Esophagus squamous epithelium (tissue), 5 donors: ENCODE measurements around the gene CLUH. TPM values are rescaled to one million over a fixed set of nuclear protein-coding genes. Genes with fewer than 3 reads are reported as not detected.

ENCODE experiments used
- DNase-seq: peaks from one replicate; lab custom pipeline; 2025; lab: John Stamatoyannopoulos, UW
- H3K27ac ChIP-seq, 4 donors: fragments of 200-600 bp; sonication (generic); one replicate each; pipeline ENCODE4 v1.5.1; 2016 to 2019; ENCODE audit warnings: mild to moderate bottlenecking in 1 of 4
- H3K27me3 ChIP-seq, 4 donors: fragments of 200-600 bp; sonication (generic); 1 replicate in 3 of 4; 2 replicates in 1 of 4; pipeline versions ENCODE4 v1.5.1 to v1.6.0; 2017 to 2021; ENCODE audit warnings: antibody characterized with exemption in 1 of 4
- H3K36me3 ChIP-seq, 3 donors: fragments of 200-600 bp; sonication (generic); one replicate each; pipeline ENCODE4 v1.5.1; 2016 to 2019
- H3K4me1 ChIP-seq, 3 donors: fragments of 200-600 bp; sonication (generic); one replicate each; pipeline ENCODE4 v1.5.1; 2017 to 2019
- H3K4me3 ChIP-seq, 4 donors: fragments of 200-600 bp; sonication (generic); 1 replicate in 3 of 4; 2 replicates in 1 of 4; pipeline ENCODE4 v1.5.1; 2016 to 2019; ENCODE audit warnings: mild to moderate bottlenecking in 2 of 4, moderate library complexity in 1 of 4
- H3K9me3 ChIP-seq, 3 donors: fragments of 200-600 bp; sonication (generic); one replicate each; pipeline ENCODE4 v1.5.1; 2016 to 2019
- CTCF ChIP-seq, 6 experiments: fragments of 450-650 bp in 4 of 6; fragments of 200-600 bp in 2 of 6; sonication (generic) in 2 of 6; IDR thresholded peaks; one replicate each; pipeline ENCODE4 v1.5.1; 2016 to 2019; ENCODE audit warnings: antibody characterized with exemption in 6 of 6, mild to moderate bottlenecking in 4 of 6, moderate library complexity in 4 of 6
- POLR2A ChIP-seq, 4 donors: fragments of 450-650 bp; IDR thresholded peaks; one replicate each; pipeline ENCODE4 v1.6.1; 2017; ENCODE audit warnings: antibody characterized with exemption in 4 of 4, mild to moderate bottlenecking in 4 of 4, moderate library complexity in 3 of 4
- WGBS, 2 donors: methylation state at CpG; one replicate each; pipeline ENCODE4 v1.1.5; 2018; 5-methylcytosine and 5-hydroxymethylcytosine counted together
- intact Hi-C: fragments of 100-400 bp; cut with DNase I; formaldehyde crosslinking; loops from one replicate; pipeline ENCODE4 v1.15.0; 2022
- total RNA-seq, 4 donors: library from RNA; depleted of rRNA; stranded (reverse); fragments of >200 nt; gene quantifications; one replicate each; pipeline ENCODE4 v1.1.0, GENCODE V29; 2016
- donor health status: DM: yes; HTN: yes; CAD: no.

The CLUH gene
- 100 to 1,000 TPM in 3 of 4 donors, 10 to 100 TPM in 1; 89.2 to 164 (median 136) TPM for total RNA-seq

- Histone ChIP-seq H3K27ac (peak within 1 kb of the TSS; percentile 91 to 96 (median 92)), H3K4me1 (peaks cover 48 to 66% (median 54%) of the 10 kb centered on the region in 3 donors)
- intact Hi-C loops: no loop called here
These were observed at the start of gene CLUH for GRCh38 chr17:2711608-2712299. Gene CLUH, minus strand, starts transcription at chr17:2711764. Its CDS starts 103 bp downstream, at chr17:2711661.

GRCh38 chr17:2758870-2759269 is 47.3 kb upstream of the CLUH start:
- intact Hi-C loops: no loop called here
- no peak for DNase-seq
- WGBS, 2 donors: 64 to 67% methylated on average over 4 of the region's 4 CpGs
- no peaks in the 10 kb centered on the region for H3K36me3 ChIP-seq
- no peaks in the 10 kb centered on the region for H3K9me3 ChIP-seq
- TF ChIP-seq POLR2A (IDR thresholded peaks at IDR 0.05): no peak
- TF ChIP-seq CTCF (IDR thresholded peaks at IDR 0.05): no peak
- H3K27me3 ChIP-seq: peaks cover 5 to 99% (median 8%) of the 10 kb centered on the region in 4 donors
- peaks cover 4 to 15% (median 11%) of the 10 kb centered on the region in 3 donors for H3K4me1 ChIP-seq
- no peak overlapping the region for H3K4me3 ChIP-seq
- no peak overlapping the region for H3K27ac ChIP-seq

More at GRCh38 chr17:2711608-2712299, at the start of gene CLUH:
- TF ChIP-seq POLR2A (IDR thresholded peaks at IDR 0.05) (peak in 3 of 4 donors; percentile 62 to 81 (median 79)), CTCF (IDR thresholded peaks at IDR 0.05) (no peak)
- peak; percentile 70 for DNase-seq
- Histone ChIP-seq H3K27me3 (no peaks in the 10 kb centered on the region), H3K9me3 (no peaks in the 10 kb centered on the region), H3K4me3 (peak within 1 kb of the TSS; percentile 84 to 99 (median 94)), H3K36me3 (peaks cover 0 to 3% (median 0%) of the 10 kb centered on the region in 3 donors)
- WGBS, 2 donors: 20% methylated on average over 1 of the region's 76 CpGs; no CpG with 5 or more reads in 1 of the 2 donors

GRCh38 chr17:2755891-2756724 is 44.5 kb upstream of the CLUH start:
- intact Hi-C loops: no loop called here
- WGBS, 2 donors: 0 to 2% methylated on average over 1 to 23 of the region's 46 CpGs
- DNase-seq: no peak
- peaks cover 5 to 100% (median 8%) of the 10 kb centered on the region in 4 donors for H3K27me3 ChIP-seq
- no peak for TF ChIP-seq CTCF (IDR thresholded peaks at IDR 0.05)
- TF ChIP-seq POLR2A (IDR thresholded peaks at IDR 0.05): no peak
- H3K9me3 ChIP-seq: no peaks in the 10 kb centered on the region
- no peak overlapping the region for H3K27ac ChIP-seq
- H3K4me3 ChIP-seq: peak overlapping the region in 3 of 4 donors; percentile 16 to 61 (median 39)
- peaks cover 4 to 15% (median 11%) of the 10 kb centered on the region in 3 donors for H3K4me1 ChIP-seq
- no peaks in the 10 kb centered on the region for H3K36me3 ChIP-seq

- 77 to 87% methylated on average over 2 of the region's 2 CpGs for WGBS, 2 donors
- intact Hi-C loops: no loop called here
- no peak for DNase-seq
- no peak overlapping the region for H3K4me3 ChIP-seq
- no peak for TF ChIP-seq CTCF (IDR thresholded peaks at IDR 0.05)
- no peak for TF ChIP-seq POLR2A (IDR thresholded peaks at IDR 0.05)
- H3K9me3 ChIP-seq: no peaks in the 10 kb centered on the region
- H3K36me3 ChIP-seq: no peaks in the 10 kb centered on the region
- peaks cover 4 to 28% (median 17%) of the 10 kb centered on the region in 3 donors for H3K4me1 ChIP-seq
- H3K27ac ChIP-seq: no peak overlapping the region
- peaks cover 5 to 100% (median 8%) of the 10 kb centered on the region in 4 donors for H3K27me3 ChIP-seq
These were observed 39.9 kb upstream of the CLUH start for GRCh38 chr17:2751491-2751890.
